ENCODE measurements around the gene MYH9. TPM values are rescaled to one million over a fixed set of nuclear protein-coding genes. Genes with fewer than 3 reads are reported as not detected.

MYH9 gene
- total and polyA plus RNA-seq, 4 donors: 32.3 to 150 (median 98.7) TPM

DNA sequence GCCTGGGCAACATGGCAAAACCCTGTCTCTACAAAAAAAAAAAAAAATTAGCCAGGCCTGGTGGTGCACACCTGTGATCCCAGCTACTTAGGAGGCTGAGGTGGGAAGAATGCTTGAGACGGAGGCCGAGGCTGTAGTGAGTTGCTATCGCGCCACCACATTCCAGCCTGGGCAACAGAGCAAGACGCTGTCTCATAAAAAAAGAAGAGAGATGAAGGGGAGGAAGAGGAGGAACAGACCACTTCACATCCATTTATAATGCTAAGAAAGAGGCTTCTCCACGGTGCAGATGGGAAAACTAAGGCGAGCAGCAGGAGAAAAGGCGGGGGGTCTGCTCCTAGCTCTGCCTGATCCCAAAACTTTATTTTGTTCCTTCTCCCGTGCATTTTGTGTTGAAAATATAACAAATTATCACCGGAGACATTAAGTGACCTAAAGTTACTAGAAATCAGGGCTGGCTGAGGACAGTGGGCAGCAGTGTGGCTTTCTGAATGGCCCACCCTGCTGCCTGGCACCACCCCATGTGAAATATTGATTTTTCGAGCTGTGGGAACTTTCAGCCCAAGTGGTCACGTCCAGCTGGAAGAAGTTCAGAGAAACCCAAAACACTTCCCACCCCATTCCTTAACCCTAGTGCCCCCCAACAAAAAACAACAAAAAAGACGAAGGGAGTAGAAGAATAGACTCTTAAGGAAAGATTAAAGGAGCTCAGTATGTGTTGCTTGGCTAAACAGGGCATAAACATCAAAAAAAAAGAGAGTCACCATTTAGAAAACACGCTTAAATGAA, 9.5 kb downstream of the MYH9 start:
- Histone ChIP-seq H3K36me3 (ENCODE audit: control insufficient read depth in 4 of 4, insufficient read depth in 3 of 4, low read depth in 1 of 4, low read length in 3 of 4) (peaks cover 0 to 4% (median 0%) of the 10 kb centered on the region in 4 donors), H3K4me1 (ENCODE audit: control insufficient read depth in 4 of 4, insufficient read depth in 4 of 4, low read length in 3 of 4) (peaks cover 19 to 57% (median 41%) of the 10 kb centered on the region in 4 donors)

DNA sequence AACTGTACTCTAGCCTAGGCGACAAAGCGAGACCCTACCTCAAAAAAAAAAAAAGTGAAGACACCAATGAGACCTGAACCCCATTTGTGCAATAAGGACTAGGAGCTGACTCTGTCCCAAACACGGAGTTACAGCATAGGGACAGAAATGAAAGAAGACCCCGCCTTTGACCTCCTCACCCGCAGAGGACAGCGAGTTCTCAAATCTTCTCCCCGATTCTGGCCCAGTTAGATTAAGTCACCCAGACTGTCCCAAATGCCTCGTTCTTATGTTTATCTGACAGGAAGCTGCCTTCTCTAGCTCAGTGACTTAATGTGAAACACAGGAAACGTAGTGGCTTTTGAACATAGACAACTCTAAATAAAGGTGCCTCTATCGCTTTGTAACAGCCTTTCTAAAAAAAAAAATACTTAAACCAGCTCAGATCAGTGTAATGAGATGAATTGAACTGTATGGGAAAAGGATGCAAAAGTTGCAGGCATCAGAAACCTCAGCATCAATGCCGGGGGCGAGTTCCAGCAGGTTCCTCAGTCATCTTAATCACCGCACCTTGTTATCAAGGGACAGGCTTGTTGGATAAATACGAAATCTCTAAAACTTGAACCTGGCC, 10.6 kb downstream of the MYH9 start:
- WGBS: 65% methylated on average over 14 of the region's 14 CpGs
- Histone ChIP-seq H3K27me3 (ENCODE audit: control insufficient read depth in 4 of 4, insufficient read depth in 4 of 4, low read length in 3 of 4) (no peaks in the 10 kb centered on the region), H3K4me1 (ENCODE audit: control insufficient read depth in 4 of 4, insufficient read depth in 4 of 4, low read length in 3 of 4) (peaks cover 26 to 56% (median 42%) of the 10 kb centered on the region in 4 donors), H3K9ac (ENCODE audit: low read depth in 1 of 2, low read length in 2 of 2) (peak overlapping the region in 1 of 2 donors; percentile 44), H3K9me3 (ENCODE audit: control insufficient read depth in 4 of 4, low read length in 3 of 4) (no peaks in the 10 kb centered on the region), H3K27ac (ENCODE audit: low read depth in 1 of 2, low read length in 2 of 2) (peak overlapping the region; percentile 36 to 42), H3K36me3 (ENCODE audit: control insufficient read depth in 4 of 4, insufficient read depth in 3 of 4, low read depth in 1 of 4, low read length in 3 of 4) (peaks cover 0 to 4% (median 0%) of the 10 kb centered on the region in 4 donors), H3K4me3 (ENCODE audit: low read depth in 1 of 3, low read length in 3 of 3) (no peak overlapping the region)
- DNase-seq (ENCODE audit: low spot score): no peak
- no peak for TF ChIP-seq EGR1 (IDR thresholded peaks at IDR 0.05; ENCODE audit: low read depth in 2 of 2)
- TF ChIP-seq NR2F2 (IDR thresholded peaks at IDR 0.05): peak; percentile 96
- peak in 1 of 2 donors; percentile 21 for TF ChIP-seq GABPA (IDR thresholded peaks at IDR 0.05 in 1 of 2, conservative IDR thresholded peaks at IDR 0.05 in 1 of 2)
- peak; percentile 40 for TF ChIP-seq SP1 (IDR thresholded peaks at IDR 0.05)
- TF ChIP-seq TAF1 (conservative IDR thresholded peaks at IDR 0.05): no peak
- TF ChIP-seq RXRA (IDR thresholded peaks at IDR 0.05): peak in 1 of 2 donors; percentile 23

More for the DNA sequence above, 9.5 kb downstream of the MYH9 start:
- TF ChIP-seq RXRA (IDR thresholded peaks at IDR 0.05): no peak
- TF ChIP-seq FOXA1 (IDR thresholded peaks at IDR 0.05): no peak
- TF ChIP-seq HNF4A (conservative IDR thresholded peaks at IDR 0.05): no peak
- no peak for TF ChIP-seq NR2F2 (IDR thresholded peaks at IDR 0.05)
- no peak for TF ChIP-seq EGR1 (IDR thresholded peaks at IDR 0.05; ENCODE audit: low read depth in 2 of 2)
- TF ChIP-seq, protein P1, sequence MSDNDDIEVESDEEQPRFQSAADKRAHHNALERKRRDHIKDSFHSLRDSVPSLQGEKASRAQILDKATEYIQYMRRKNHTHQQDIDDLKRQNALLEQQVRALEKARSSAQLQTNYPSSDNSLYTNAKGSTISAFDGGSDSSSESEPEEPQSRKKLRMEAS (IDR thresholded peaks at IDR 0.05): no peak
- no peak for TF ChIP-seq HNF4G (IDR thresholded peaks at IDR 0.05)
- TF ChIP-seq GABPA (IDR thresholded peaks at IDR 0.05 in 1 of 2, conservative IDR thresholded peaks at IDR 0.05 in 1 of 2): no peak
- no peak for TF ChIP-seq JUND (IDR thresholded peaks at IDR 0.05)
- TF ChIP-seq, protein P2, sequence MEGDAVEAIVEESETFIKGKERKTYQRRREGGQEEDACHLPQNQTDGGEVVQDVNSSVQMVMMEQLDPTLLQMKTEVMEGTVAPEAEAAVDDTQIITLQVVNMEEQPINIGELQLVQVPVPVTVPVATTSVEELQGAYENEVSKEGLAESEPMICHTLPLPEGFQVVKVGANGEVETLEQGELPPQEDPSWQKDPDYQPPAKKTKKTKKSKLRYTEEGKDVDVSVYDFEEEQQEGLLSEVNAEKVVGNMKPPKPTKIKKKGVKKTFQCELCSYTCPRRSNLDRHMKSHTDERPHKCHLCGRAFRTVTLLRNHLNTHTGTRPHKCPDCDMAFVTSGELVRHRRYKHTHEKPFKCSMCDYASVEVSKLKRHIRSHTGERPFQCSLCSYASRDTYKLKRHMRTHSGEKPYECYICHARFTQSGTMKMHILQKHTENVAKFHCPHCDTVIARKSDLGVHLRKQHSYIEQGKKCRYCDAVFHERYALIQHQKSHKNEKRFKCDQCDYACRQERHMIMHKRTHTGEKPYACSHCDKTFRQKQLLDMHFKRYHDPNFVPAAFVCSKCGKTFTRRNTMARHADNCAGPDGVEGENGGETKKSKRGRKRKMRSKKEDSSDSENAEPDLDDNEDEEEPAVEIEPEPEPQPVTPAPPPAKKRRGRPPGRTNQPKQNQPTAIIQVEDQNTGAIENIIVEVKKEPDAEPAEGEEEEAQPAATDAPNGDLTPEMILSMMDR (IDR thresholded peaks at IDR 0.05; ENCODE audit: low read depth, low read length, missing input control): no peak
- TF ChIP-seq YY1 (IDR thresholded peaks at IDR 0.05): no peak
- TF ChIP-seq, protein P3, sequence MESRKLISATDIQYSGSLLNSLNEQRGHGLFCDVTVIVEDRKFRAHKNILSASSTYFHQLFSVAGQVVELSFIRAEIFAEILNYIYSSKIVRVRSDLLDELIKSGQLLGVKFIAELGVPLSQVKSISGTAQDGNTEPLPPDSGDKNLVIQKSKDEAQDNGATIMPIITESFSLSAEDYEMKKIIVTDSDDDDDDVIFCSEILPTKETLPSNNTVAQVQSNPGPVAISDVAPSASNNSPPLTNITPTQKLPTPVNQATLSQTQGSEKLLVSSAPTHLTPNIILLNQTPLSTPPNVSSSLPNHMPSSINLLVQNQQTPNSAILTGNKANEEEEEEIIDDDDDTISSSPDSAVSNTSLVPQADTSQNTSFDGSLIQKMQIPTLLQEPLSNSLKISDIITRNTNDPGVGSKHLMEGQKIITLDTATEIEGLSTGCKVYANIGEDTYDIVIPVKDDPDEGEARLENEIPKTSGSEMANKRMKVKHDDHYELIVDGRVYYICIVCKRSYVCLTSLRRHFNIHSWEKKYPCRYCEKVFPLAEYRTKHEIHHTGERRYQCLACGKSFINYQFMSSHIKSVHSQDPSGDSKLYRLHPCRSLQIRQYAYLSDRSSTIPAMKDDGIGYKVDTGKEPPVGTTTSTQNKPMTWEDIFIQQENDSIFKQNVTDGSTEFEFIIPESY (IDR thresholded peaks at IDR 0.05): no peak
- Histone ChIP-seq H3K9ac (ENCODE audit: low read depth in 1 of 2, low read length in 2 of 2) (no peak overlapping the region), H3K27ac (ENCODE audit: low read depth in 1 of 2, low read length in 2 of 2) (peak overlapping the region; percentile 36 to 62), H3K9me3 (ENCODE audit: control insufficient read depth in 4 of 4, low read length in 3 of 4) (no peaks in the 10 kb centered on the region), H3K4me3 (ENCODE audit: low read depth in 1 of 3, low read length in 3 of 3) (no peak overlapping the region), H3K27me3 (ENCODE audit: control insufficient read depth in 4 of 4, insufficient read depth in 4 of 4, low read length in 3 of 4) (no peaks in the 10 kb centered on the region)
- no peak for DNase-seq (ENCODE audit: low spot score)
- 59% methylated on average over 14 of the region's 14 CpGs for WGBS
